ENCODE measurements around the gene CRMP1.
A peak's percentile ranks its signal among the peaks of the same experiment; 100 is the strongest.

The CRMP1 gene

GRCh38 chr4:5797866-5798265, 95.0 kb downstream of the CRMP1 start:
- H3K27ac ChIP-seq: no peak overlapping the region
- no peak for TF ChIP-seq CTCF (conservative IDR thresholded peaks at IDR 0.05)

GRCh38 chr4:5796976-5797375, 95.9 kb downstream of the CRMP1 start:
- no peak for TF ChIP-seq CTCF (conservative IDR thresholded peaks at IDR 0.05)
- no peak overlapping the region for H3K27ac ChIP-seq

DNA sequence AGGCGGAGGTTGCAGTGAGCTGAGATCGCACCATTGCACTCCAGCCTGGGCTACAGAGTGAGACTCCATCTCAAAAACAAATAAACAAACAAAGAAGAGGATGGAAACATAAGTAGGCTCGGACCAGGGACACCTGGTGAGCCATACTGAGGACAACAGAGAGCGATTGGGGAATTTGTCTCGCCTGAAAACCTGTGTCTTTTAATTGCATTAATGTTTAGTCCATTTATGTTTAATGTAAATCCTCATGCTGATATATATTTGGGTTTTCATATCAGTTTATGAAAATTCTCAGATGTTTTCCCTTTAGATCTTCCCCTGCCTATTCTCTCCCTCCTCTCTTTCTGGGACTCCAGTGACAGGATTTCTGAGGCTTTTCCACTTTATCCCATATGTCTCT, 97.3 kb downstream of the CRMP1 start:
- TF ChIP-seq CTCF (conservative IDR thresholded peaks at IDR 0.05): no peak
- no peak overlapping the region for H3K27ac ChIP-seq

GRCh38 chr4:5793514-5793913, 99.4 kb downstream of the CRMP1 start:
- TF ChIP-seq CTCF (conservative IDR thresholded peaks at IDR 0.05): no peak
- no peak overlapping the region for H3K27ac ChIP-seq

DNA sequence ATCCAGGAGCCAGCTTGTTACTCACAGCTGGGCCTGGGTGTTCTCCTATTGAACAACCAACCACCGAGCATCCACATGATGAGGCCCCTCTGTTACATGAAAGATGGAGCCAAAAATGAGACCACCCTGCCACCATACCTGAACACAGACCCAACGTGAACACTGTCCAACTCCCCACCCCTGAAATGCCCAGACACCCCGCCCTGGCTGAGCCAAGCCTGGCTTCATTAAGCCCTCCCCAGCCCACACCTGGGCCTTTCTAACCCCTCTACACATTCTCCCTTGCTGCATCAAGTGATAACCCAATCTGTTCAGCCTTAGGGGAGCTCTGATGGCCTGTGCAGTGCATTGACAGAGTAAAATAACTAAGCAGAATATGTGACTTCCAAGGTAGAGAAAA, 101.2 kb downstream of the CRMP1 start:
- TF ChIP-seq CTCF (conservative IDR thresholded peaks at IDR 0.05): no peak
- H3K27ac ChIP-seq: no peak overlapping the region

DNA sequence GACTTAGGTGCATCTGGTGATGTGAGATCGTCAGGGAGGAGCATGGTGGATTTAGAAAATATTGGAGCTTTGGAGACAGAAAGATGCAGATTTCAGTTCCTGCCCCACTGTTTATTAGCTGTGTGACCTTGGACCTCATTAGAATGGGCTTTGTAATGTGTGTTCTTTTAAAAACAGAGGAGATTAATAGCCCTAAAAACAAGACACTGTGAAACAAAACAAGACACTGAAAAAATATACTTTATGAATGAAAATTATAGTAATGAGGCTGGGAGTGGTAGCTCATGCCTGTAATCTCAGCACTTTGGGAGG, 102.4 kb downstream of the CRMP1 start:
- no peak overlapping the region for H3K27ac ChIP-seq
- peak; percentile 49 for TF ChIP-seq CTCF (conservative IDR thresholded peaks at IDR 0.05)

GRCh38 chr4:5789141-5789540, 103.7 kb downstream of the CRMP1 start:
- H3K27ac ChIP-seq: no peak overlapping the region
- no peak for TF ChIP-seq CTCF (conservative IDR thresholded peaks at IDR 0.05)

- no peak overlapping the region for H3K27ac ChIP-seq
- no peak for TF ChIP-seq CTCF (conservative IDR thresholded peaks at IDR 0.05)
Measured at GRCh38 chr4:5788144-5788543, 104.7 kb downstream of the CRMP1 start.

Measured in VCaP (cell line).